Activated CD4-positive, alpha-beta memory T cell treated with anti-CD3 and anti-CD28 coated beads for 36 hours (primary cell): ENCODE results near the gene GSG1L. TPM values are rescaled to one million over a fixed set of nuclear protein-coding genes. Genes with fewer than 3 reads are reported as not detected.

Experiments
- CTCF ChIA-PET: fragments of 350-600 bp; sonication (Branson Sonifier 250); formaldehyde crosslinking; loops from one replicate; lab custom pipeline; 2021; ENCODE audit warnings: antibody characterized with exemption, inconsistent platforms; lab: Charles Lee
- POLR2A ChIA-PET: fragments of 350-600 bp; sonication (Branson Sonifier 250); formaldehyde crosslinking; loops from one replicate; lab custom pipeline; 2021; ENCODE audit warnings: antibody characterized with exemption; lab: Charles Lee
- DNase-seq: peaks from one replicate; pipeline ENCODE4 v3.0.0-alpha.2; 2020
- H3K27ac Mint-ChIP-seq: one replicate; pipeline ENCODE4 v1.8.0; 2021; ENCODE audit warnings: mixed read lengths
- H3K27me3 Mint-ChIP-seq: one replicate; pipeline ENCODE4 v1.8.0; 2021; ENCODE audit warnings: mixed read lengths
- H3K36me3 Mint-ChIP-seq: one replicate; pipeline ENCODE4 v1.8.0; 2021; ENCODE audit warnings: mixed read lengths
- H3K4me1 Mint-ChIP-seq: one replicate; pipeline ENCODE4 v1.8.0; 2021; ENCODE audit warnings: low read depth, mixed read lengths
- H3K4me3 Mint-ChIP-seq: one replicate; pipeline ENCODE4 v1.8.0; 2021; ENCODE audit warnings: mild to moderate bottlenecking, mixed read lengths
- H3K9me3 Mint-ChIP-seq: one replicate; pipeline ENCODE4 v1.8.0; 2021; ENCODE audit warnings: mixed read lengths
- intact Hi-C: fragments of 100-400 bp; cut with micrococcal nuclease; formaldehyde crosslinking; loops from one replicate; pipeline ENCODE4 v1.15.1; 2023
- total RNA-seq, 2 experiments: library from RNA; stranded (reverse); gene quantifications; one replicate each; pipeline ENCODE4 v1.2.3, GENCODE V29; 2021

The GSG1L gene
- total RNA-seq, 2 experiments from 2014 or later, result 0.26 to 0.44 TPM

GRCh38 chr16:27841061-27841801 lies 222.3 kb downstream of the GSG1L start:
- no peaks in the 10 kb centered on the region for H3K4me1 Mint-ChIP-seq
- no peaks in the 10 kb centered on the region for H3K36me3 Mint-ChIP-seq
- H3K9me3 Mint-ChIP-seq, result peaks cover 6% of the 10 kb centered on the region
- peaks cover 25% of the 10 kb centered on the region for H3K27me3 Mint-ChIP-seq
- no peak overlapping the region for H3K27ac Mint-ChIP-seq
- no peak overlapping the region for H3K4me3 Mint-ChIP-seq
- POLR2A ChIA-PET, result no interaction called here
- DNase-seq, result no peak
- intact Hi-C loops, result no loop called here
- CTCF ChIA-PET, result interaction anchor here (1.4 kb wide), 1 partner anchor 26 kb away, joined by 4 read pairs; no protein-coding TSS in a partner anchor

GRCh38 chr16:27840311-27841060 lies 223.0 kb downstream of the GSG1L start:
- no peak overlapping the region for H3K4me3 Mint-ChIP-seq
- ChIA-PET CTCF (no interaction called here), POLR2A (no interaction called here)
- H3K9me3 Mint-ChIP-seq, result peaks cover 6% of the 10 kb centered on the region
- H3K27ac Mint-ChIP-seq, result no peak overlapping the region
- no peak for DNase-seq
- H3K27me3 Mint-ChIP-seq, result peaks cover 22% of the 10 kb centered on the region
- intact Hi-C loops, result no loop called here
- no peaks in the 10 kb centered on the region for H3K36me3 Mint-ChIP-seq
- no peaks in the 10 kb centered on the region for H3K4me1 Mint-ChIP-seq

- no peak overlapping the region for H3K27ac Mint-ChIP-seq
- ChIA-PET CTCF (no interaction called here), POLR2A (no interaction called here)
- no peaks in the 10 kb centered on the region for H3K4me1 Mint-ChIP-seq
- H3K9me3 Mint-ChIP-seq, result peaks cover 6% of the 10 kb centered on the region
- H3K27me3 Mint-ChIP-seq, result peaks cover 19% of the 10 kb centered on the region
- intact Hi-C loops, result no loop called here
- no peak overlapping the region for H3K4me3 Mint-ChIP-seq
- no peaks in the 10 kb centered on the region for H3K36me3 Mint-ChIP-seq
- no peak for DNase-seq
Observed at GRCh38 chr16:27839419-27839818, 224.1 kb downstream of the GSG1L start.

GRCh38 chr16:27838536-27839175 lies 224.9 kb downstream of the GSG1L start:
- Mint-ChIP-seq H3K36me3 (no peaks in the 10 kb centered on the region), H3K9me3 (peaks cover 6% of the 10 kb centered on the region), H3K4me1 (no peaks in the 10 kb centered on the region), H3K4me3 (no peak overlapping the region), H3K27me3 (peaks cover 19% of the 10 kb centered on the region), H3K27ac (no peak overlapping the region)
- POLR2A ChIA-PET, result no interaction called here
- intact Hi-C loops, result no loop called here
- no peak for DNase-seq
- CTCF ChIA-PET, result no interaction called here

- peaks cover 19% of the 10 kb centered on the region for H3K9me3 Mint-ChIP-seq
- no peaks in the 10 kb centered on the region for H3K4me1 Mint-ChIP-seq
- DNase-seq, result no peak
- ChIA-PET CTCF (no interaction called here), POLR2A (no interaction called here)
- intact Hi-C loops, result no loop called here
- no peak overlapping the region for H3K27ac Mint-ChIP-seq
- H3K4me3 Mint-ChIP-seq, result no peak overlapping the region
- H3K27me3 Mint-ChIP-seq, result peaks cover 6% of the 10 kb centered on the region
- H3K36me3 Mint-ChIP-seq, result peaks cover 2% of the 10 kb centered on the region
Observed at GRCh38 chr16:27829975-27830374, 233.5 kb downstream of the GSG1L start.

GRCh38 chr16:27828671-27829070 lies 234.8 kb downstream of the GSG1L start:
- H3K4me3 Mint-ChIP-seq, result no peak overlapping the region
- peaks cover 2% of the 10 kb centered on the region for H3K36me3 Mint-ChIP-seq
- H3K4me1 Mint-ChIP-seq, result no peaks in the 10 kb centered on the region
- ChIA-PET CTCF (no interaction called here), POLR2A (no interaction called here)
- peaks cover 19% of the 10 kb centered on the region for H3K9me3 Mint-ChIP-seq
- DNase-seq, result no peak
- intact Hi-C loops, result no loop called here
- H3K27ac Mint-ChIP-seq, result no peak overlapping the region
- peaks cover 7% of the 10 kb centered on the region for H3K27me3 Mint-ChIP-seq

GRCh38 chr16:27827765-27828164 lies 235.7 kb downstream of the GSG1L start:
- no peaks in the 10 kb centered on the region for H3K4me1 Mint-ChIP-seq
- no peak overlapping the region for H3K27ac Mint-ChIP-seq
- peaks cover 7% of the 10 kb centered on the region for H3K27me3 Mint-ChIP-seq
- peaks cover 2% of the 10 kb centered on the region for H3K36me3 Mint-ChIP-seq
- intact Hi-C loops, result no loop called here
- ChIA-PET CTCF (no interaction called here), POLR2A (no interaction called here)
- H3K9me3 Mint-ChIP-seq, result peaks cover 19% of the 10 kb centered on the region
- no peak for DNase-seq
- no peak overlapping the region for H3K4me3 Mint-ChIP-seq

GRCh38 chr16:27826893-27827289 lies 236.6 kb downstream of the GSG1L start:
- Mint-ChIP-seq H3K4me3 (no peak overlapping the region), H3K27me3 (peaks cover 7% of the 10 kb centered on the region), H3K36me3 (peaks cover 2% of the 10 kb centered on the region), H3K9me3 (peaks cover 19% of the 10 kb centered on the region), H3K27ac (no peak overlapping the region), H3K4me1 (no peaks in the 10 kb centered on the region)
- DNase-seq, result no peak
- POLR2A ChIA-PET, result no interaction called here
- CTCF ChIA-PET, result no interaction called here
- intact Hi-C loops, result no loop called here

GRCh38 chr16:27826081-27826892 lies 237.2 kb downstream of the GSG1L start:
- Mint-ChIP-seq H3K9me3 (peaks cover 18% of the 10 kb centered on the region), H3K36me3 (peaks cover 2% of the 10 kb centered on the region), H3K4me3 (no peak overlapping the region), H3K4me1 (no peaks in the 10 kb centered on the region), H3K27ac (no peak overlapping the region), H3K27me3 (peaks cover 7% of the 10 kb centered on the region)
- intact Hi-C loops, result no loop called here
- ChIA-PET POLR2A (no interaction called here), CTCF (no interaction called here)
- no peak for DNase-seq

- POLR2A ChIA-PET, result no interaction called here
- no peak for DNase-seq
Observed at GRCh38 chr16:27824786-27825185, 238.7 kb downstream of the GSG1L start.

GRCh38 chr16:27824006-27824405 lies 239.5 kb downstream of the GSG1L start:
- Mint-ChIP-seq H3K4me3 (no peak overlapping the region), H3K27ac (no peak overlapping the region), H3K9me3 (peaks cover 2% of the 10 kb centered on the region), H3K4me1 (no peaks in the 10 kb centered on the region), H3K36me3 (no peaks in the 10 kb centered on the region), H3K27me3 (peaks cover 3% of the 10 kb centered on the region)
- intact Hi-C loops, result no loop called here
- POLR2A ChIA-PET, result no interaction called here
- no peak for DNase-seq
- CTCF ChIA-PET, result no interaction called here

More at GRCh38 chr16:27824786-27825185, 238.7 kb downstream of the GSG1L start:
- intact Hi-C loops, result no loop called here
- Mint-ChIP-seq H3K4me1 (no peaks in the 10 kb centered on the region), H3K36me3 (no peaks in the 10 kb centered on the region), H3K27me3 (peaks cover 3% of the 10 kb centered on the region), H3K27ac (no peak overlapping the region), H3K9me3 (peaks cover 6% of the 10 kb centered on the region), H3K4me3 (no peak overlapping the region)
- CTCF ChIA-PET, result no interaction called here

- Mint-ChIP-seq H3K27ac (no peak overlapping the region), H3K27me3 (peaks cover 5% of the 10 kb centered on the region), H3K36me3 (no peaks in the 10 kb centered on the region), H3K4me3 (no peak overlapping the region), H3K4me1 (no peaks in the 10 kb centered on the region), H3K9me3 (no peaks in the 10 kb centered on the region)
- DNase-seq, result no peak
- ChIA-PET POLR2A (no interaction called here), CTCF (no interaction called here)
- intact Hi-C loops, result no loop called here
Observed at GRCh38 chr16:27823421-27823820, 240.1 kb downstream of the GSG1L start.
